Stimulated activated CD4-positive, alpha-beta T cell treated with anti-CD3 and anti-CD28 coated beads, TNF-alpha, amount 100 ng/mL, for 4 hours (primary cell): ENCODE results near the gene TNFAIP1.

Experiments used
- DNase-seq, 3 experiments: peaks; one replicate each; pipeline ENCODE4 v3.0.0-alpha.2; 2020; ENCODE audit warnings: low read depth in 3 of 3

The TNFAIP1 gene

GRCh38 chr17:28371245-28372202, 36.0 kb downstream of the TNFAIP1 start, which contains the start of gene SARM1:
Gene SARM1, plus strand, starts transcription at chr17:28371694. Its CDS starts 339 bp downstream, at chr17:28372033.
- DNase-seq: peak; percentile 67 to 73 (median 73)

GRCh38 chr17:28372203-28372944, 36.8 kb downstream of the TNFAIP1 start:
- no peak for DNase-seq

- no peak for DNase-seq
Measured at GRCh38 chr17:28372945-28373274, 37.3 kb downstream of the TNFAIP1 start.

- no peak for DNase-seq
Measured at GRCh38 chr17:28379814-28380801, 44.5 kb downstream of the TNFAIP1 start.

GRCh38 chr17:28381141-28381825, 45.7 kb downstream of the TNFAIP1 start:
- DNase-seq: no peak

GRCh38 chr17:28384281-28385036, 48.9 kb downstream of the TNFAIP1 start:
- peak; percentile 34 to 47 (median 34) for DNase-seq

GRCh38 chr17:28385037-28385400, 49.5 kb downstream of the TNFAIP1 start:
- DNase-seq: no peak

- DNase-seq: no peak
Measured at GRCh38 chr17:28385406-28385805, 49.8 kb downstream of the TNFAIP1 start.

GRCh38 chr17:28386391-28386790, 50.8 kb downstream of the TNFAIP1 start:
- no peak for DNase-seq

GRCh38 chr17:28388106-28388505, 52.5 kb downstream of the TNFAIP1 start:
- DNase-seq: no peak

GRCh38 chr17:28390141-28390540, 54.6 kb downstream of the TNFAIP1 start:
- DNase-seq: no peak

- DNase-seq: no peak
Measured at GRCh38 chr17:28390563-28390962, 55.0 kb downstream of the TNFAIP1 start.

GRCh38 chr17:28390984-28391383, 55.4 kb downstream of the TNFAIP1 start:
- no peak for DNase-seq

GRCh38 chr17:28391401-28391800, 55.8 kb downstream of the TNFAIP1 start:
- DNase-seq: no peak

GRCh38 chr17:28392491-28392890, 56.9 kb downstream of the TNFAIP1 start:
- no peak for DNase-seq

- DNase-seq: no peak
Measured at GRCh38 chr17:28394337-28395116, 59.0 kb downstream of the TNFAIP1 start.

GRCh38 chr17:28395426-28395825, 59.9 kb downstream of the TNFAIP1 start:
- no peak for DNase-seq

GRCh38 chr17:28395968-28396367, 60.4 kb downstream of the TNFAIP1 start:
- no peak for DNase-seq
